Amniotic epithelial cell (primary cell): ENCODE results near the gene OGFR.

Experiments used
- DNase-seq: peaks from one replicate; pipeline ENCODE4 v3.0.0-alpha.2; 2010; ENCODE audit warnings: low read depth

OGFR gene

GRCh38 chr20:62860924-62861691 lies 56.5 kb downstream of the OGFR start:
- DNase-seq: no peak

- peak; percentile 84 for DNase-seq
These were observed 57.2 kb downstream of the OGFR start, which contains the start of gene TCFL5 for GRCh38 chr20:62861726-62862336. TCFL5 (minus strand) TSS chr20:62861822; CDS start chr20:62861670, 152 bp downstream.
